H1 (cell line): Measurements from ENCODE around the gene UVRAG. TPM values are rescaled to one million over a fixed set of nuclear protein-coding genes. Genes with fewer than 3 reads are reported as not detected.

Experiments
- CTCF ChIA-PET: fragments of 300-600 bp; sonication (Branson Sonifier 250); formaldehyde crosslinking; loops from one replicate; lab custom pipeline; 2021; ENCODE audit not compliant: partially characterized antibody; lab: Charles Lee
- POLR2A ChIA-PET: fragments of 300-600 bp; sonication (Branson Sonifier 250); formaldehyde crosslinking; loops from one replicate; lab custom pipeline; 2021; ENCODE audit warnings: inconsistent platforms; ENCODE audit not compliant: partially characterized antibody; lab: Charles Lee
- DNase-seq, 2 experiments: peaks; one replicate each; pipeline versions ENCODE4 v3.0.0 to v3.0.0-alpha.2; 2010 to 2022; ENCODE audit warnings: low spot score in 2 of 2, low read depth in 1 of 2, mixed read lengths in 1 of 2
- FAIRE-seq: peaks from 2 replicates; lab custom pipeline; 2011; peaks lifted over from hg19 to GRCh38; lab: Jason Lieb, UNC
- H2AFZ ChIP-seq: 2 replicates; pipeline ENCODE4 v1.8.1; 2012; ENCODE audit warnings: low read length, inconsistent platforms
- H2AK5ac ChIP-seq: 2 replicates; pipeline ENCODE4 v1.6.1; 2013; ENCODE audit warnings: low read depth, low read length
- H2BK120ac ChIP-seq: replicated peaks from 2 replicates; pipeline ENCODE3; 2013; ENCODE audit warnings: low read depth, low read length, inconsistent platforms
- H2BK12ac ChIP-seq: 2 replicates; pipeline ENCODE4 v1.6.1; 2013; ENCODE audit warnings: low read depth, low read length
- H2BK15ac ChIP-seq: 2 replicates; pipeline ENCODE4 v1.6.1; 2013; ENCODE audit warnings: low read length
- H2BK20ac ChIP-seq: 2 replicates; pipeline ENCODE4 v1.6.1; 2013; ENCODE audit warnings: low read length
- H2BK5ac ChIP-seq: 2 replicates; pipeline ENCODE4 v1.6.1; 2013; ENCODE audit warnings: low read depth, low read length
- H3K14ac ChIP-seq: 2 replicates; pipeline ENCODE4 v1.6.1; 2013; ENCODE audit warnings: inconsistent platforms; ENCODE audit not compliant: insufficient read length
- H3K18ac ChIP-seq: 2 replicates; pipeline ENCODE4 v1.6.1; 2013; ENCODE audit warnings: low read length; ENCODE audit errors: extremely low read depth
- H3K23ac ChIP-seq: 2 replicates; pipeline ENCODE4 v1.6.1; 2013; ENCODE audit warnings: inconsistent platforms; ENCODE audit not compliant: insufficient read length
- H3K23me2 ChIP-seq: 2 replicates; pipeline ENCODE4 v1.6.1; 2013; ENCODE audit warnings: low read depth, low read length
- H3K27ac ChIP-seq: 2 replicates; pipeline ENCODE4 v1.6.1; 2011; ENCODE audit warnings: low read depth, low read length, inconsistent platforms
- H3K27me3 ChIP-seq, 4 experiments: replicated peaks in 1 of 4; 1 replicate in 1 of 4; 2 replicates in 3 of 4; pipeline versions ENCODE4 v1.6.1 to v1.8.1; 2011 to 2013; ENCODE audit warnings: low read length in 3 of 4, mild to moderate bottlenecking in 3 of 4, inconsistent platforms in 2 of 4, mixed read lengths in 2 of 4, moderate library complexity in 1 of 4; ENCODE audit not compliant: control insufficient read depth in 3 of 4, insufficient read depth in 3 of 4; ENCODE audit errors: extremely low read depth in 1 of 4
- H3K36me3 ChIP-seq, 4 experiments: 2 replicates each; pipeline versions ENCODE4 v1.6.1 to v1.8.1; 2011 to 2013; ENCODE audit warnings: mild to moderate bottlenecking in 4 of 4, low read length in 3 of 4, moderate library complexity in 2 of 4, control low read depth in 1 of 4, inconsistent platforms in 1 of 4; ENCODE audit not compliant: insufficient read depth in 4 of 4, control insufficient read depth in 2 of 4
- H3K4ac ChIP-seq: replicated peaks from 2 replicates; pipeline ENCODE3; 2013; ENCODE audit warnings: low read length, low read depth, mixed read lengths, inconsistent platforms; ENCODE audit not compliant: insufficient read length
- H3K4me1 ChIP-seq, 4 experiments: replicated peaks in 1 of 4; 1 replicate in 1 of 4; 2 replicates in 3 of 4; pipeline versions ENCODE4 v1.6.1 to v1.8.1; 2011 to 2013; ENCODE audit warnings: low read length in 3 of 4, inconsistent platforms in 2 of 4, mixed read lengths in 1 of 4; ENCODE audit not compliant: insufficient read depth in 4 of 4, control insufficient read depth in 3 of 4
- H3K4me2 ChIP-seq, 2 experiments: 2 replicates each; pipeline versions ENCODE4 v1.6.1 to v1.8.1; 2011 to 2013; ENCODE audit warnings: low read depth in 2 of 2, low read length in 2 of 2, control low read depth in 1 of 2, inconsistent platforms in 1 of 2, mild to moderate bottlenecking in 1 of 2; ENCODE audit not compliant: insufficient read depth in 1 of 2
- H3K4me3 ChIP-seq, 4 experiments: fragments of 200-600, 300-600 bp in 1 of 4; sonication (generic), shearing (Covaris generic), sonication (Bioruptor Twin) in 1 of 4; 2 replicates each; pipeline versions ENCODE4 v1.5.1 to v1.8.1; 2011 to 2016; ENCODE audit warnings: low read length in 4 of 4, low read depth in 3 of 4, control low read depth in 2 of 4, inconsistent platforms in 2 of 4, mild to moderate bottlenecking in 2 of 4, mixed read lengths in 1 of 4, moderate library complexity in 1 of 4; ENCODE audit not compliant: insufficient read depth in 2 of 4; ENCODE audit errors: extremely low read depth in 1 of 4
- H3K56ac ChIP-seq: replicated peaks from 2 replicates; pipeline ENCODE3; 2013; ENCODE audit warnings: low read depth, mild to moderate bottlenecking, mixed read lengths, low read length, inconsistent platforms; ENCODE audit not compliant: insufficient read length
- H3K79me1 ChIP-seq: 2 replicates; pipeline ENCODE4 v1.6.1; 2013; ENCODE audit warnings: low read depth, low read length, control low read depth
- H3K79me2 ChIP-seq, 2 experiments: 2 replicates each; pipeline versions ENCODE4 v1.6.1 to v1.8.1; 2012 to 2013; ENCODE audit warnings: low read length in 2 of 2, mild to moderate bottlenecking in 2 of 2, inconsistent platforms in 1 of 2; ENCODE audit not compliant: insufficient read depth in 2 of 2, control insufficient read depth in 1 of 2
- H3K9ac ChIP-seq, 4 experiments: replicated peaks in 1 of 4; 1 replicate in 1 of 4; 2 replicates in 3 of 4; pipeline versions ENCODE4 v1.6.1 to v1.8.1; 2011 to 2013; ENCODE audit warnings: low read depth in 3 of 4, low read length in 3 of 4, control low read depth in 2 of 4, mild to moderate bottlenecking in 2 of 4, moderate library complexity in 2 of 4, inconsistent platforms in 1 of 4; ENCODE audit errors: extremely low read depth in 1 of 4
- H3K9me3 ChIP-seq, 2 experiments: 2 replicates each; pipeline versions ENCODE4 v1.6.1 to v1.8.1; 2012 to 2013; ENCODE audit warnings: mild to moderate bottlenecking in 2 of 2, moderate library complexity in 2 of 2, control low read depth in 1 of 2, inconsistent platforms in 1 of 2, low read depth in 1 of 2, low read length in 1 of 2, mixed read lengths in 1 of 2; ENCODE audit not compliant: insufficient read depth in 2 of 2
- H4K20me1 ChIP-seq, 2 experiments: replicated peaks in 1 of 2; 2 replicates each; pipeline versions ENCODE3 to v1.8.1; 2011 to 2013; ENCODE audit warnings: inconsistent platforms in 2 of 2, low read length in 2 of 2, mild to moderate bottlenecking in 1 of 2; ENCODE audit not compliant: insufficient read depth in 2 of 2, control insufficient read depth in 1 of 2
- H4K5ac ChIP-seq: 2 replicates; pipeline ENCODE4 v1.6.1; 2013; ENCODE audit warnings: low read length, low read depth, mixed read lengths, inconsistent platforms; ENCODE audit not compliant: insufficient read length
- H4K8ac ChIP-seq: 2 replicates; pipeline ENCODE4 v1.8.0; 2013; ENCODE audit warnings: mild to moderate bottlenecking, moderate library complexity, low read length, inconsistent platforms; ENCODE audit not compliant: insufficient read depth; ENCODE audit errors: extremely low read depth
- H4K91ac ChIP-seq: replicated peaks from 2 replicates; pipeline ENCODE3; 2013; ENCODE audit warnings: low read length, mixed read lengths, inconsistent platforms; ENCODE audit not compliant: insufficient read length
- CBX8 ChIP-seq: fragments of 300-800, 300-1000 bp; sonication (generic); IDR thresholded peaks from 2 replicates; pipeline ENCODE4 v1.7.1; 2016; ENCODE audit warnings: low read depth, low read length, borderline replicate concordance
- HDAC6 ChIP-seq: IDR thresholded peaks from one replicate; pipeline ENCODE4 v1.7.1; 2012; ENCODE audit warnings: low read depth, mild to moderate bottlenecking, inconsistent platforms, low read length, moderate library complexity
- KDM4A ChIP-seq: IDR thresholded peaks from one replicate; pipeline ENCODE4 v1.7.1; 2012; ENCODE audit warnings: low read depth, mild to moderate bottlenecking, moderate library complexity, low read length, inconsistent platforms; ENCODE audit not compliant: severe bottlenecking
- NRF1 ChIP-seq: IDR thresholded peaks from 2 replicates; pipeline ENCODE4 v1.6.1; 2011; ENCODE audit warnings: mild to moderate bottlenecking, low read depth, low read length, improper control_type of control experiment
- RBBP5 ChIP-seq: IDR thresholded peaks from 2 replicates; pipeline ENCODE4 v1.7.1; 2012; ENCODE audit warnings: low read depth, mild to moderate bottlenecking, inconsistent platforms, low read length, moderate library complexity, borderline replicate concordance
- SRF ChIP-seq: IDR thresholded peaks from 2 replicates; pipeline ENCODE4 v1.6.1; 2011; ENCODE audit warnings: mild to moderate bottlenecking, low read depth, low read length, moderate library complexity
- SUZ12 ChIP-seq: fragments of 200-600 bp; sonication (generic); IDR thresholded peaks from 2 replicates; pipeline ENCODE4 v1.6.1; 2012; ENCODE audit warnings: mild to moderate bottlenecking, inconsistent platforms, low read length, moderate library complexity, mixed read lengths
- TAF1 ChIP-seq: IDR thresholded peaks from 2 replicates; pipeline ENCODE4 v1.6.1; 2011; ENCODE audit warnings: mild to moderate bottlenecking, low read depth, low read length
- TBP ChIP-seq: IDR thresholded peaks from 2 replicates; pipeline ENCODE4 v1.6.1; 2011; ENCODE audit warnings: low read depth, low read length, improper control_type of control experiment
- YY1 ChIP-seq: IDR thresholded peaks from 2 replicates; pipeline ENCODE4 v1.6.1; 2011; ENCODE audit warnings: low read depth, mild to moderate bottlenecking, low read length
- WGBS, 2 experiments: shearing (Covaris generic) in 1 of 2; methylation state at CpG; one replicate each; pipeline versions ENCODE4 v1.1.6 to v1.1.7; 2013 to 2015; ENCODE audit warnings: low lambda C conversion rate in 2 of 2, mixed read lengths in 2 of 2, inconsistent platforms in 1 of 2, low coverage in 1 of 2, missing lambda C conversion rate in 1 of 2; ENCODE audit not compliant: insufficient replicate concordance in 2 of 2, insufficient coverage in 1 of 2, insufficient read length in 1 of 2; ENCODE audit errors: extremely low coverage in 1 of 2, missing lambda C conversion rate in 1 of 2; 5-methylcytosine and 5-hydroxymethylcytosine counted together
- polyA plus RNA-seq, 7 experiments: library from polyadenylated mRNA; depleted of rRNA in 3 of 7; stranded (reverse) in 5 of 7; unstranded in 2 of 7; fragments of >200 nt in 5 of 7; fragments of 200-250 nt in 2 of 7; gene quantifications; 1 replicate in 5 of 7; 2 replicates in 1 of 7; 4 replicates in 1 of 7; pipeline versions ENCODE4 v1.2.1 to v1.2.3, GENCODE V29; 2011 to 2013; ENCODE audit warnings: missing spikeins in 2 of 7, mixed read lengths in 2 of 7
- total RNA-seq: library from RNA; stranded (reverse); fragmentation: NEBNext Ultra II Directional; extraction: Animal tissue kit (Norgen Biotek cat#: 25700); gene quantifications from 2 replicates; pipeline ENCODE4 v1.2.1, GENCODE V29; 2021
- TF ChIP-seq, protein P1 (sequence below), 3 experiments: IDR thresholded peaks; 1 replicate in 2 of 3; 2 replicates in 1 of 3; pipeline versions ENCODE4 v1.5.1 to v1.6.1; 2011; ENCODE audit warnings: low read length in 3 of 3, mild to moderate bottlenecking in 3 of 3, inconsistent platforms in 2 of 3, low read depth in 1 of 3, moderate library complexity in 1 of 3; ENCODE audit not compliant: insufficient read depth in 1 of 3; ENCODE audit errors: control extremely low read depth in 1 of 3

UVRAG gene
- total and polyA plus RNA-seq, 2 of the 8 experiments (the other 6 are each of a cell fraction or from before 2014, with no cell fraction given): 5.5 to 14.7 TPM

DNA sequence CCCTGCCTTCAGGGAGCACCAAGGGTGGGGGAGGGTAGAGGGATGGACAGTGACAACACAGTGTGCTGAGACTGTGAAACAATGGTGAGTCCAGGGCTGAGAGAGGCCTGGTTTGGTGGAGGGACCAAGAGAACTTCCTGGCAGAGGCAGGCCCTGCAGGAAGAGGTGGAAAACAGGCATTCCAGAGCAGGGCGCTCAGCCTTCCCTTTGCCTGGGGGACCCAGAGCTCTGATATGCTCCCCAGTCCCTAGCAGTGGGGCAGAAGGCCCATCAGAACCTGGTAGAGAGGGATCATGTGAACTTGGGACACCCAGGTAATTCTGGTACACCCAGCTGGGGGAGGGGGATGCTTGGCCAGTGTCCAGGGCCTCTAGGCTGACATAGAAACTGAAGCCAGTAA lies 17.2 kb upstream of the UVRAG start:
- no peak overlapping the region for H3K4ac ChIP-seq
- H4K5ac ChIP-seq: no peak overlapping the region
- H3K27ac ChIP-seq: no peak overlapping the region
- no peak overlapping the region for H3K18ac ChIP-seq
- ChIA-PET POLR2A (no interaction called here), CTCF (interaction anchor here (1.4 kb wide), 1 partner anchor 76 kb away, joined by 4 read pairs; no protein-coding TSS in a partner anchor)
- H3K79me2 ChIP-seq: no peaks in the 10 kb centered on the region
- FAIRE-seq (no peak), DNase-seq (no peak)
- no peaks in the 10 kb centered on the region for H3K36me3 ChIP-seq
- H3K9me3 ChIP-seq: no peaks in the 10 kb centered on the region
- H2BK12ac ChIP-seq: no peak overlapping the region
- H3K27me3 ChIP-seq: no peaks in the 10 kb centered on the region
- H4K91ac ChIP-seq: no peak overlapping the region
- H2AK5ac ChIP-seq: no peak overlapping the region
- H2BK120ac ChIP-seq: no peak overlapping the region
- 0 out of 2 replicates have a peak overlapping the region, but pooled peaks have one; percentile 35 for H4K8ac ChIP-seq
- H3K14ac ChIP-seq: no peak overlapping the region
- 0 out of 7 replicates have a peak, but pooled peaks cover 0 to 4% (median 0%) of the 10 kb centered on the region in 4 experiments for H3K4me1 ChIP-seq
- no peaks in the 10 kb centered on the region for H3K79me1 ChIP-seq
- H2BK15ac ChIP-seq: no peak overlapping the region
- H4K20me1 ChIP-seq: no peaks in the 10 kb centered on the region
- H2BK20ac ChIP-seq: no peak overlapping the region
- no peak overlapping the region for H3K9ac ChIP-seq
- WGBS, 2 experiments: 86% methylated on average over 1 of the region's 1 CpG; no CpG with 5 or more reads in 1 of the 2 experiments
- H3K23me2 ChIP-seq: 0 out of 2 replicates have a peak, but pooled peaks cover 1% of the 10 kb centered on the region
- H3K4me3 ChIP-seq: no peak overlapping the region
- no peak overlapping the region for H3K56ac ChIP-seq
- H2AFZ ChIP-seq: no peak overlapping the region
- no peak overlapping the region for H3K4me2 ChIP-seq
- no peak overlapping the region for H2BK5ac ChIP-seq
- H3K23ac ChIP-seq: no peak overlapping the region
- TF ChIP-seq, protein P1, sequence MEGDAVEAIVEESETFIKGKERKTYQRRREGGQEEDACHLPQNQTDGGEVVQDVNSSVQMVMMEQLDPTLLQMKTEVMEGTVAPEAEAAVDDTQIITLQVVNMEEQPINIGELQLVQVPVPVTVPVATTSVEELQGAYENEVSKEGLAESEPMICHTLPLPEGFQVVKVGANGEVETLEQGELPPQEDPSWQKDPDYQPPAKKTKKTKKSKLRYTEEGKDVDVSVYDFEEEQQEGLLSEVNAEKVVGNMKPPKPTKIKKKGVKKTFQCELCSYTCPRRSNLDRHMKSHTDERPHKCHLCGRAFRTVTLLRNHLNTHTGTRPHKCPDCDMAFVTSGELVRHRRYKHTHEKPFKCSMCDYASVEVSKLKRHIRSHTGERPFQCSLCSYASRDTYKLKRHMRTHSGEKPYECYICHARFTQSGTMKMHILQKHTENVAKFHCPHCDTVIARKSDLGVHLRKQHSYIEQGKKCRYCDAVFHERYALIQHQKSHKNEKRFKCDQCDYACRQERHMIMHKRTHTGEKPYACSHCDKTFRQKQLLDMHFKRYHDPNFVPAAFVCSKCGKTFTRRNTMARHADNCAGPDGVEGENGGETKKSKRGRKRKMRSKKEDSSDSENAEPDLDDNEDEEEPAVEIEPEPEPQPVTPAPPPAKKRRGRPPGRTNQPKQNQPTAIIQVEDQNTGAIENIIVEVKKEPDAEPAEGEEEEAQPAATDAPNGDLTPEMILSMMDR (IDR thresholded peaks at IDR 0.05; ENCODE audit: control extremely low read depth in 1 of 3, insufficient read depth in 1 of 3, low read depth in 1 of 3, low read length in 3 of 3): no peak
- TF ChIP-seq HDAC6: no peak
- no peak for TF ChIP-seq TBP
- no peak for TF ChIP-seq NRF1
- TF ChIP-seq SUZ12: no peak
- TF ChIP-seq RBBP5: no peak
- TF ChIP-seq YY1: no peak
- no peak for TF ChIP-seq KDM4A
- TF ChIP-seq CBX8: no peak
- TF ChIP-seq TAF1: no peak
- TF ChIP-seq SRF: no peak
